H1 (cell line): ENCODE results near the gene DPEP1. TPM values are rescaled to one million over a fixed set of nuclear protein-coding genes. Genes with fewer than 3 reads are reported as not detected.

Experiments used
- ASH2L ChIP-seq: fragments of 200-600, 300-600 bp; sonication (generic); IDR thresholded peaks from one replicate; pipeline ENCODE4 v1.7.1; 2017; ENCODE audit warnings: low read length
- CHD1 ChIP-seq: IDR thresholded peaks from 2 replicates; pipeline ENCODE4 v1.6.1; 2012; ENCODE audit warnings: low read depth, low read length, improper control_type of control experiment
- CTCF ChIP-seq, 3 experiments: IDR thresholded peaks; 1 replicate in 2 of 3; 2 replicates in 1 of 3; pipeline versions ENCODE4 v1.5.1 to v1.6.1; 2011; ENCODE audit warnings: low read length in 3 of 3, mild to moderate bottlenecking in 3 of 3, inconsistent platforms in 2 of 3, low read depth in 1 of 3, moderate library complexity in 1 of 3; ENCODE audit not compliant: insufficient read depth in 1 of 3; ENCODE audit errors: control extremely low read depth in 1 of 3
- GABPA ChIP-seq: IDR thresholded peaks from 2 replicates; pipeline ENCODE4 v1.6.1; 2011; ENCODE audit warnings: mild to moderate bottlenecking, low read length, moderate library complexity, borderline replicate concordance; ENCODE audit not compliant: insufficient read depth
- HDAC2 ChIP-seq, 2 experiments: fragments of 300-600 bp in 1 of 2; sonication (generic) in 1 of 2; IDR thresholded peaks; 2 replicates each; pipeline ENCODE4 v1.6.1; 2011 to 2012; ENCODE audit warnings: low read depth in 2 of 2, low read length in 2 of 2, mild to moderate bottlenecking in 2 of 2, moderate library complexity in 2 of 2, borderline replicate concordance in 1 of 2, inconsistent platforms in 1 of 2
- HDAC6 ChIP-seq: IDR thresholded peaks from one replicate; pipeline ENCODE4 v1.7.1; 2012; ENCODE audit warnings: low read depth, mild to moderate bottlenecking, inconsistent platforms, low read length, moderate library complexity
- KDM4A ChIP-seq: IDR thresholded peaks from one replicate; pipeline ENCODE4 v1.7.1; 2012; ENCODE audit warnings: low read depth, mild to moderate bottlenecking, moderate library complexity, low read length, inconsistent platforms; ENCODE audit not compliant: severe bottlenecking
- RXRA ChIP-seq: IDR thresholded peaks from 2 replicates; pipeline ENCODE4 v1.6.1; 2011; ENCODE audit warnings: low read depth, mild to moderate bottlenecking, low read length, moderate library complexity; ENCODE audit not compliant: insufficient read depth
- polyA plus RNA-seq, 7 experiments: library from polyadenylated mRNA; depleted of rRNA in 3 of 7; stranded (reverse) in 5 of 7; unstranded in 2 of 7; fragments of >200 nt in 5 of 7; fragments of 200-250 nt in 2 of 7; gene quantifications; 1 replicate in 5 of 7; 2 replicates in 1 of 7; 4 replicates in 1 of 7; pipeline versions ENCODE4 v1.2.1 to v1.2.3, GENCODE V29; 2011 to 2013; ENCODE audit warnings: missing spikeins in 2 of 7, mixed read lengths in 2 of 7
- total RNA-seq: library from RNA; stranded (reverse); fragmentation: NEBNext Ultra II Directional; extraction: Animal tissue kit (Norgen Biotek cat#: 25700); gene quantifications from 2 replicates; pipeline ENCODE4 v1.2.1, GENCODE V29; 2021
- TF ChIP-seq, protein P1 (sequence below): IDR thresholded peaks from 2 replicates; pipeline ENCODE4 v1.6.1; 2012; ENCODE audit warnings: inconsistent platforms

DPEP1 gene
- total and polyA plus RNA-seq, 2 of the 8 experiments (the other 6 are each of a cell fraction or from before 2014, with no cell fraction given) = 2.8 to 3.1 TPM

GRCh38 chr16:89610108-89610453 is 3.4 kb upstream of the DPEP1 start (continued):
- TF ChIP-seq CTCF (IDR thresholded peaks at IDR 0.05; ENCODE audit: control extremely low read depth in 1 of 3, insufficient read depth in 1 of 3, low read depth in 1 of 3, low read length in 3 of 3) (no peak), CHD1 (no peak), KDM4A (no peak), ASH2L (no peak), RXRA (no peak), HDAC6 (no peak), GABPA (no peak), HDAC2 (IDR thresholded peaks at IDR 0.05; ENCODE audit: borderline replicate concordance in 1 of 2, low read depth in 2 of 2, low read length in 2 of 2) (no peak)
- TF ChIP-seq, protein P1, sequence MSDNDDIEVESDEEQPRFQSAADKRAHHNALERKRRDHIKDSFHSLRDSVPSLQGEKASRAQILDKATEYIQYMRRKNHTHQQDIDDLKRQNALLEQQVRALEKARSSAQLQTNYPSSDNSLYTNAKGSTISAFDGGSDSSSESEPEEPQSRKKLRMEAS = no peak
